Spleen (tissue), 7 donors: Measurements from ENCODE around the gene B4GALT3.

Experiments used
- POLR2A ChIP-seq, 3 donors: fragments of 450-650 bp; IDR thresholded peaks; one replicate each; pipeline ENCODE4 v1.5.1; 2017; ENCODE audit warnings: antibody characterized with exemption in 3 of 3, mild to moderate bottlenecking in 1 of 3
- POLR2AphosphoS5 ChIP-seq, 3 donors: sonication (generic); formaldehyde crosslinking; IDR thresholded peaks; one replicate each; pipeline ENCODE4 v1.5.1; 2017; ENCODE audit warnings: antibody characterized with exemption in 3 of 3
- TF ChIP-seq, protein P1 (sequence below), 11 experiments: fragments of 200-600 bp in 7 of 11; fragments of 450-650 bp in 4 of 11; sonication (generic) in 4 of 11; IDR thresholded peaks in 8 of 11; conservative IDR thresholded peaks in 3 of 11; 1 replicate in 7 of 11; 2 replicates in 4 of 11; pipeline versions ENCODE4 v1.4.0 to v1.8.0; 2016 to 2021; ENCODE audit warnings: antibody characterized with exemption in 11 of 11, inconsistent platforms in 4 of 11, mild to moderate bottlenecking in 1 of 11
- donor health status: DM: no; HTN: no; CAD: no; lungs with moderate emphysema.
- donor health status: DM: no; HTN: no; CAD: no.
- donor health status: DM: no; HTN: no; CAD: no.

DNA sequence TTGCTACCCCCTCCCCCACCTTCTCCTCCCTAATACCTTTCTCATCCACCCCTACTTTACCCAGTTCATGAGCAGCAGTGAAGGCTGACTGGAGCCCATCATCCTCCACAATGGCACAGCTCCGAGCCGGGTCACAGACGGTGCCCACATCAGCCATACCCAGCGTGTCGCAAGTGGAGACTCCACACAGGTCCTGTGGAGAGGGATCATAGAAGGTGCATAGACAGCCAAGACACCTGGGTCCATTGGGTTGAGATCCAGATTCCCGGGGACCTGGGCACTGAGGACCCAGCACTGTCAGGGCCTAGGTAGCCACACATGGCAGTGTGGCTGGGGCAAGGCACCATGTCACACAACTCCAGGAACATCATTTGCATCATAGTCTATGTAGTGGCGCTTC lies 18.8 kb upstream of the B4GALT3 start:
- TF ChIP-seq POLR2A (IDR thresholded peaks at IDR 0.05) = no peak
- TF ChIP-seq, protein P1, sequence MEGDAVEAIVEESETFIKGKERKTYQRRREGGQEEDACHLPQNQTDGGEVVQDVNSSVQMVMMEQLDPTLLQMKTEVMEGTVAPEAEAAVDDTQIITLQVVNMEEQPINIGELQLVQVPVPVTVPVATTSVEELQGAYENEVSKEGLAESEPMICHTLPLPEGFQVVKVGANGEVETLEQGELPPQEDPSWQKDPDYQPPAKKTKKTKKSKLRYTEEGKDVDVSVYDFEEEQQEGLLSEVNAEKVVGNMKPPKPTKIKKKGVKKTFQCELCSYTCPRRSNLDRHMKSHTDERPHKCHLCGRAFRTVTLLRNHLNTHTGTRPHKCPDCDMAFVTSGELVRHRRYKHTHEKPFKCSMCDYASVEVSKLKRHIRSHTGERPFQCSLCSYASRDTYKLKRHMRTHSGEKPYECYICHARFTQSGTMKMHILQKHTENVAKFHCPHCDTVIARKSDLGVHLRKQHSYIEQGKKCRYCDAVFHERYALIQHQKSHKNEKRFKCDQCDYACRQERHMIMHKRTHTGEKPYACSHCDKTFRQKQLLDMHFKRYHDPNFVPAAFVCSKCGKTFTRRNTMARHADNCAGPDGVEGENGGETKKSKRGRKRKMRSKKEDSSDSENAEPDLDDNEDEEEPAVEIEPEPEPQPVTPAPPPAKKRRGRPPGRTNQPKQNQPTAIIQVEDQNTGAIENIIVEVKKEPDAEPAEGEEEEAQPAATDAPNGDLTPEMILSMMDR (IDR thresholded peaks at IDR 0.05 in 8 of 11, conservative IDR thresholded peaks at IDR 0.05 in 3 of 11) = no peak
- no peak for TF ChIP-seq POLR2AphosphoS5 (IDR thresholded peaks at IDR 0.05)
